GM19455 (cell line): ENCODE results near the gene SPRR1A.
"Not testable (repeated sequence)": the region's sequence is repeated elsewhere in the genome, so short reads cannot be mapped to it uniquely, and the experiment has no call there.

ENCODE experiments used
- ATAC-seq: cut with Tn5 transposase; IDR thresholded peaks from one replicate; pipeline ENCODE4 v1.9.1; 2021; ENCODE audit not compliant: unreplicated experiment

SPRR1A gene

DNA sequence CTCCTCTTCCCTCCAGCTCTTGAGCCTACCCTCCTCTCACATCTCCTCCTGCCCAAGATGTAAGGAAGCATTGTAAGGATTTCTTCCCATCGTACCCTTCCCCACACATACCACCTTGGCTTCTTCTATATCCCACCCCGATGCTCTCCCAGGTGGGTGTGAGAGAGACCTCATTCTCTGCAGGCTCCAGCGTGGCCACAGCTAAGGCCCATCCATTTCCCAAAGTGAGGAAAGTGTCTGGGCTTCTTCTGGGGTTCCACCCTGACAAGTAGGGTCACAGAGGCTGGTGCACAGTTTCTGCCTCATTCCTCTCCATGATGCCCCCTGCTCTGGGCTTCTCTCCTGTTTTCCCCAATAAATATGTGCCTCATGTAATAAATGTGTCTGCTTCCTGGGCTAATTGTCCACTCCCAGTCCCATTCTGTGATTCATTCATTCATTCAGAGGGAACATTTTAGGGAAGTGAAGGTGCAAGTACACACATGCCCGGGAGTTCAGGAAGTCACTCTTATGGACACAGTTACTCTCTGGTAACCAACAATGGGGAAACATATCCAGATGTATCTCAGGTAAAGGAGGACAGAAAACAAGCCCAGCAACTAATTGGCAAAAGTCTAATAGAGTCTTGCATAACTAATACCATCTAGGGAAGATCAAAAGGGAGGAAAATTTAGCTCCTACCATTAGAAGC is 11.5 kb upstream of the SPRR1A start:
- no peak for ATAC-seq

- no peak for ATAC-seq
Observed at GRCh38 chr1:152976688-152977087, 7.2 kb upstream of the SPRR1A start.

GRCh38 chr1:152977614-152978013 is 6.3 kb upstream of the SPRR1A start:
- ATAC-seq: no peak

DNA sequence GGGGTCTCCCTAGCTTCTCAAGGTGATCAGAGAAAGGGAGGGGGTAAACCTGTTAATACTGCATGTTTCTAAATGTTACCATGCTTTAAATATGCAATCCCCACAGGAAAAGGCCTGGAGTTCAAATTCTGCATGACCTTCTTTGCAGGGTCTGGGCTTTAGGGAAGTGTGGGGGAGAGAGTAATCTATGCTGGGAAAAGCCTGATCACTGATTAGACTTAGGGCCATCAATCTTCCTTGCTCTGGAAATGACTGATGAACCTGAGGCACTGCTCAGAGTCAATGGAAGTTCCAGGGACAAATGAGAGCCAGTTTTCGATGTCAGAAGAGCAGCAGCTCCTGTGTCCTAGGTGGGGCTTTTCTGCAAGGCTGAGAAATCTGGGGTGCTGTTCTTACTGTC is 3.2 kb upstream of the SPRR1A start:
- no peak for ATAC-seq

GRCh38 chr1:152981146-152981871 is 2.6 kb upstream of the SPRR1A start:
- no peak for ATAC-seq

DNA sequence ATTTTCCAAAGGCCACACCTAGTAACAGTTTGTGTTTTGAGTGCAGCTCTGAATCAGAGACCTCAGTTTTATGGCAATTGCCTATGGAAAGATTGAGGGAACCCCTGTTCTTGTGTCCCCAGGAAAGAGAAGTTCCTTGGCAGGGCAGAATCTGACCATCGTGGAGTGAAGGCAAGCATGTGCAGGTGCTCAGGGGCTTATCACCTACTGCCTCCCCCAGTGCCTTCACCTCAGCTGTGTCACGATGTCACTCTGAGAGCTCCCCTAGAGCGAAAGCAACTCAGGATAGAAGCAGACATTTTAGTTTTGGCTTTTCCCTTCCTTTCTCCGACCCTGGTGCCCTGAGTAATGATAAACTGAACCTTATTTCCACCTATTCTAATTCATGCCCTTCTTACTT is 1.8 kb upstream of the SPRR1A start:
- ATAC-seq: no peak

- ATAC-seq: no peak
Observed at GRCh38 chr1:152983234-152983633, 647 bp upstream of the SPRR1A start.

DNA sequence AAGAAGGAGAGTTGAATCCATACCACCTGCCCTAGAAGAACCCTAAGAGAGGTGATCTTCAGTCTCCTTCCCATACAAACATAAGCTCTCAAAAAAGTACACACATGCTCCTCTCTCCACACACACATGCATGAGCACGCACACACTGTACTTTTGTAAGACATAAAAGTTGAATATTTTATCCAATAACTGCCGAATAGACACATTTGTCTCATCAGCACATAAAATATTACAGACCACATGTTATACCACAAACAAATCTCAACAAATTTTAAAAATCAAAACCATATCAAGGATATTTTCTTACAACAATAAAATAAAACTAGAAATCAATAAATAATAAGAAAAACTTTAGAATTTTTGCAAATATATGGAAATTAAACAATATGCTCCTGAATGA is 2.7 kb downstream of the SPRR1A start:
- ATAC-seq: no peak

- ATAC-seq: no peak
Observed at GRCh38 chr1:152993186-152993585, 9.3 kb downstream of the SPRR1A start.

GRCh38 chr1:152995842-152996241 is 12.0 kb downstream of the SPRR1A start:
- ATAC-seq: no peak

DNA sequence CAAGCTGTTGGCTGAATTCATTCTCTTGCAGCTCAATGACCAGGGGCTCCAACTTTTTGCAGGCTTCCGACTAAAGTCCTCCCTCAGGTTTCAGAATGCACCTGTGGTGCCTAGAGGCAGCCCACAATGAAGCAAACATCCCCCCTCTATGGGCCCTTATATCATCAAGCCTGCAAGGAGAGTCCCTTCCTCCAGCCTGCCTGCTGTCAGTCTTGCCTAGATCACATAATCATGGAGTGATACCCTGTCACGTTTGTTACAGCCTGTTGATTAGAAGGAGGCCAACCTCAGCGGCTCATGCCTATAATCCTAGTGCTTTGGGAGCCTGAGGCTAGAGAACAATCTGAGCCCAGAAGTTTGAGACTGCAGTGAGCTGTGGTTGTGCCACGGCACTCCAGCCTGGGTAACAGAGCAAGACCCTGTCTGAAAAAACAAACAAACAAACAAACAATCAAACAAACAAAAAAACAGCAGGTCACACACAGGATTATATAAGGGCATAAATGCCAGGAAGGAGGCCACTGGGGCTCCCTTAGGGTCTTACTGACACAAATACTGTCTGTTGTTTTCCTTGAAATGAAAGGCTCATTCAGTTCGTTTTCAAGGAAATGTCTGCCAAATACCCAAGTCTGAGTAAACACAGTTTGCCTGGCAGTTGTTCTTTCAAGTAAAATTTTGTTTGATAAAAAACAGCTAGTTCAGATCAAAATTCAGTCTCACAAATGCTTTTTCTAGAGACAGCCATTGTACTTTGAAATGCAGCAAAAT is 12.9 kb downstream of the SPRR1A start:
- no peak for ATAC-seq

DNA sequence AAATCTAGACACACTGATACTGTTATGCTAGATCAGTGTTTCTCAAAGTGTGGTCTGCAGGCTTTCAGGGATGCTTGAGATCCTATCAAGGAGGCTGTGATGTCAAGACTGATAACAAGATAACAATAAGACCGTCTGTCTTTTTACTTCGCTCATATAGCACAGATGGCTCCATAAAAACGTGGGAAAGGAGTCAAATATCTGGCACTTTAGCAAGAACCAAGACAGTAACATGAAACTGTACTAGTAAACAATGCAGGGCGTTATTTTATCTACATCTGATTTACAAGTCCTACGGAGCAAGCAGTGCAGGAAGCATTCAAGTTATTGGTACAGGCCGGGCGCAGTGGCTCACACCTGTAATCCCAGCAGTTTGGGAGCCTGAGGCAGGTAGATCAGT is 14.0 kb downstream of the SPRR1A start:
- no peak for ATAC-seq

DNA sequence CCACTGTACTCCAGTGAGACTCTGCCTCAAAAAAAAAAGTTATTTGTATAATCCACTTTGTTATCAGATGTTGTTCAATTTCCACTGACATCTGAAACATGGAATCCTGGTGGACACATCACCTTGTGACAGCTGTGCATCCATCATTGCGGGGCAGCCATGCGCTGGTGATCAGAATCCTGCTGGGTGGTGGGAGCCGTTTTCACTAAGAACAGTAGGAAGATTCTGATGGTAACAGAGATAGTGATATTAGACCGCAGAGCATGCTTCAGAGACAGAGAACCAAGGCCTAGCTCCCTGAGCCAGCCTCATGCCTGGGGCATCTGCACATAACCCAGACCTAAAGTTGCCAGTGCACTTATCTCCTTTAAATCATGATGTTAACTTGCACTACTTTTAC is 14.6 kb downstream of the SPRR1A start:
- no peak for ATAC-seq

DNA sequence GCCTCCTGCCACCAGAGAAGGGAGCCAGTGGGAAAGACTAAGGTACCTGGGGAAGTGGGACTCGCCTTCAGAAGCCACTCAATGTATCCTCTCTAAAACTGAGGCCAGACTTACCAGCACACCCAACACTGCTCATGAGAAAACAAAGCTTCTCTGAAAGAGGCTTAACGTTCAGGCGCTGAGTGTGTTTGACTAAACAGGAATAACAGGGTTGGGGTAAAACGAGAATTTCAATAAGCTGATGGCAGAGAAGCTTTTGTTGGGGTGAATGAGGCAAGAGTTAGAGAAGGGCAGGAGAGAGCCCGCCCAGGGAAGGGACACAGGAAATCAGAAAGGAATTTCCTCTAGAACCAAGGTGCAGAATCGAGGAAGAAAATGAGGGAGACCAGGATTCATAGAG is 15.9 kb downstream of the SPRR1A start:
- ATAC-seq: no peak

DNA sequence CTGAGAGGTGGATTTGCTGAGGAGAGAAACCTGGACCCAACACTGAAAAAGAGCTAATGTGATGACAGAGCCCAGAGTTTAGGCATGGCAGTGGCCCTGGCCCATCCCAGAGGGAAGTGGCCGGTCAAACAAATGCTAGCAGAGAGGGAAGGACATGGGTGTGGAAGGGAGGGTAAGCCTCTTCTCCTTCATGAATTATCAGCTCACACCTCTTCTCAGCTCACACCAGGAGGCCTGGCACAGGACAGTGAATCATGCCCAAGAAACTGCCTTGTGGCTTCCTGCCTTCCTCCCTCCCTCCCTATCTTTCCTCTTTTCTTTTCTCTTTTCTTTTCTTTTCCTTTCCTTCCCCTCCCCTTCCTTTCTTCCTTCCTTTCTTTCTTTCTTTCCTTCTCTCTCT is 16.4 kb downstream of the SPRR1A start:
- no peak for ATAC-seq

DNA sequence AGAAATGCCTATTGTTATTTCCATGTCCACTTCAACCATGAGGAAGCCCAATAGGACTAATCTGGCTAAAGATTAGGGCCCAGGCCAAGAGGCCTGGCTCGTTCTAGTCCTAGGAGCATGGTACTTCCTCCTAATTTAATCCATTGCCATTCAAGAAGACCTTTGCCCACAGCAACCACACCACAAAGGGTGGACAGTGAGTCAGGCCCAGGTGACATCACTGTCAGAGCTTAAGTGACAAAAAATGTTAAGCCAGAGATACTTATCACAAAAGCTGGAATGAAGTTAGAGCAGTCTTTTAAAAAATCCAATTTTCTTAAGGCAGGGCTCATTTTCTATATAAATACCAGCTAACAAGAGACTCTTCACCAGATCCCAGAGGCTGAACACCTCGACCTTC is 17.5 kb downstream of the SPRR1A start, which contains the start of gene SPRR3:
SPRR3 (plus strand) TSS at position 368 of the 400 bp plus-strand sequence. CDS start 1,272 bp downstream, outside the sequence.
- no peak for ATAC-seq

DNA sequence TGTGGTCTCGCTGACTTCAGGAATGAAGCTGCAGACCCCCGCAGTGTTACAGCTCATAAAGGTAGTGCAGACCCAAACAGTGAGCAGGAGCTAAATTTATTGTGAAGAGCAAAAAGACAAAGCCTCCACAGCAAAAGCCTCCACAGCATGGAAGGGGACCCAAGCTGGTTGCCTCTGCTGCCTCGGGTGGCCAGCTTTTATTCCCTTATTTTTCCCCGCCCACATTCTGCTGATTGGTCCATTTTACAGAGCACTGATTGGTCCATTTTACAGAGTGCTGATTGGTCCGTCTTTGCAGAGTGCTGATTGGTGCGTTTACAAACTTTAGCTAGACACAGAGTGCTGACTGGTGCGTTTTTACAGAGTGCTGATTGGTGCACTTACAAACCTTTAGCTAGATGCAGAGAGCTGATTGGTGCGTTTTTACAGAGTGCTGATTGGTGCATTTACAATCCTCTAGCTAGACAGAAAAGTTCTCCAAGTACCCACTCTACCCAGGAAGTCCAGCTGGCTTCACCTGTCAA is 27.4 kb downstream of the SPRR1A start:
- not testable (repeated sequence) for ATAC-seq

DNA sequence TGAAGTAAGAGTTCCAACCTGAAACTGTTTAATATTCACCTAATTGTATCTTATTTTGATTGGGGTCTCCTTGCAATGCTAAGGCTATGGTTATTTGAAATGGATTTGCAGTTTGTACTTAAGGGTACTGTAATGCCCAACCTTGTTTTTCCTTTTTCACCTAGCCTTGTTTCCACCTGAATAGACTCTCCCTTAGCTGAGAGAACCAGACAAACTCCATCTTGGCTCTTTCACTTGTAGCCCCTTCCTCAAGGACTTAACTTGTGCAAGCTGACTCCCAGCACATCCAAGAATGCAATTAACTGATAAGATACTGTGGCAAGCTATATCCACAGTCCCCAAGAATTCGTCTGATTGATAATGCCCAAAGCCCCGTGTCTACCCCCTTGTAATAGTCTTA is 37.9 kb downstream of the SPRR1A start:
- not testable (repeated sequence) for ATAC-seq

DNA sequence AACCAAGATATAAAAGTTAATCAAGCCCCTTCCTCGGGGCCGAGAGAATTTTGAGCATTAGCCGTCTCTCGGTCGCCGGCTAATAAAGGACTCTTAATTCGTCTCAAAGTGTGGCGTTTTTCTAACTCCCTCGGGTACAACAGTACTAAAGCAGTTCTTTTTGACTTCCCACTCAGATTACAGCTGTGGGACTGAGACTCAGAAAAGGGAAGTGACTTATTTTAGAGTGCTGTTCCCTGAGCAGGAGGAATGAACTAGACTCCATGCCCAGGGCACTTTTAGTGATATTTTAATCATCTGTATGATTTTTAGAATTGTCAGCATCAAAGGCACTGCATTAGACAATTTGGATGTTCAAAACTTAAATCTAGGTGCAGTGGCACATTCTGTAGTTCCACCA is 38.5 kb downstream of the SPRR1A start:
- ATAC-seq: not testable (repeated sequence)

GRCh38 chr1:153023109-153023508 is 39.2 kb downstream of the SPRR1A start:
- ATAC-seq: no peak

DNA sequence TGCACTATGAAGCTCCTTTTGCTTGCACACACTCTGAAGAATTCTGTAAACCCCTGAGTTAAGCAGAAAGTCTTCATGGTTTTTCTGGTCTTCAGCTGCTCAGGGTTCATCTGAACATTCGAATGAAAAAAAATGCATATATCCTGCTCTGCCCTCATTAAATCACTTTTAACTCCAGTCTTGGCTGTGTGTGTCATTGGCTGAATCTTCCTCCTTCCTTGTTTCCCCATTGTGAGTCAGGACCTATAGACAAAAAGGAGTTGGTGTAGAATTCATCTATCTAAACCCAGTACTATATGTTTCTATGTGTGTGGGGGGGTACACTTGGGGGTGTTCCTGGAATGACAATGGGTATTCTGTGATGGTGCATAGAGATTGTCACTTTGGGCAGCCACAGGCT is 40.5 kb downstream of the SPRR1A start:
- no peak for ATAC-seq

- ATAC-seq: no peak
Observed at GRCh38 chr1:153025797-153026196, 41.9 kb downstream of the SPRR1A start.
